GM21528 (cell line): ENCODE results near the gene ATP6V0A4.

ENCODE experiments used
- ATAC-seq: cut with Tn5 transposase; IDR thresholded peaks from one replicate; pipeline ENCODE4 v1.9.1; 2021; ENCODE audit warnings: mild to moderate bottlenecking, moderate library complexity; ENCODE audit not compliant: unreplicated experiment, low FRiP score

ATP6V0A4 gene

DNA sequence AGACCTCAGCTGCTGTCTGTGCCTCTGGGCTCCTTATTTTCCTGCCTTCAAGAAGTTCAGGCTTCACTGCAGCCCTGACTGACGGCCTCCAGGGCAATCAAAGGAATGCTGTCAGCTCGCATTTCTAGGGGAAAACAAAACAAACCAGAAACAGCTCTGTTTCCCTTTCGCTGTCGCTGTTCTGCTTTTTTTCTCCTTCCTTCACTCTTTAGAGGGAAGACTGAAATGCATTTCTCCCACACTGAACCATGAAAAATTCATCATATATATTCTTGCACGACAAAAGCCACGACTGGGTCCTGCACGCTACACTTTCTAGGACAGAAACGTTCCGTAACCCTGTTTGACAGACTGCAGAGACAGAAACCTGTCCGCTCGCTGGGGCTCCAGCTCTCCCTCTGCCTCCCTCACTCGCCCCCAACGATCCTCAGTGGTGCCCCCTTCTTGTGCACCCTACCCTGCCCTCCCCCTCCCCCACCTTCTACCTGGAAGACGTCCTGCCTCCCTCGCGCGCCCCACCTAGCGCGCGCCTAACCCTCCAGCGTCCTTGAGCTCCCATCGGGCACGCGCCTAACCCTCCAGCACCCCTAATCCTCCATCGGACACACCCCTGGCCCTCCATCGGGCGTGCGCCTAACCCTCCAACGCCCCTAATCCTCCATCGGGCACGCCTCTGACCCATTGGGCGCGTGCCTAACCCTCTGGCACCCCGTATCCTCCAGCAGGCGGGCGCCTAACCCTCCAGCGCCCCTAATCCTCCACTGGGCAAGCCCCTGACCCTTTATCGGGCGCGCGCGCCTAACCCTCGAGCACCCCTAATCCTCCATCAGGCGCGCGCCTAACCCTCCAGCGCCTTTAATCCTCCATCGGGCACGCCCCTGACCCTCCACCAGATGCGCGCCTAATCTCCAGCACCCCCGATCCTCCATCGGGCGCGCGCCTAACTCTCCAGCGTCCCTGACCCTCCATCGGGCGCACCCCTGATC lies 134.0 kb downstream of the ATP6V0A4 start:
- no peak for ATAC-seq

DNA sequence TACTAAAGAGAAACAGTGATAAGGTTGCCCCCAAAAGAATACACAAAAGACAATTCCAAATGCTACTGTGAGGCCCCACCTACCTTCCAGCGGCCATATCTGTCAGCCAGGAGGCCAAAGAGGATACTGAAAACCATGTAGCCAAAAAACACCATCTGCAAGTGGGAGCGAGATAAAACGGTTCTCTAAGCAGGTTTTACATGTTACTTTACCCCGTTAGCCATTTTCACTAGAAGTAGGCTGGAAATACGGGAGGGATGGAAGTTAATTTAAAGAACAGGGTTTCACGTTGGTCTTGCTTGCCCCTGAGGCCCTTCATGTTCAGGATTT lies 135.0 kb downstream of the ATP6V0A4 start:
- ATAC-seq = no peak

GRCh38 chr7:138662076-138662990 lies 135.7 kb downstream of the ATP6V0A4 start:
- ATAC-seq = no peak

GRCh38 chr7:138661069-138661635 lies 136.8 kb downstream of the ATP6V0A4 start:
- no peak for ATAC-seq

DNA sequence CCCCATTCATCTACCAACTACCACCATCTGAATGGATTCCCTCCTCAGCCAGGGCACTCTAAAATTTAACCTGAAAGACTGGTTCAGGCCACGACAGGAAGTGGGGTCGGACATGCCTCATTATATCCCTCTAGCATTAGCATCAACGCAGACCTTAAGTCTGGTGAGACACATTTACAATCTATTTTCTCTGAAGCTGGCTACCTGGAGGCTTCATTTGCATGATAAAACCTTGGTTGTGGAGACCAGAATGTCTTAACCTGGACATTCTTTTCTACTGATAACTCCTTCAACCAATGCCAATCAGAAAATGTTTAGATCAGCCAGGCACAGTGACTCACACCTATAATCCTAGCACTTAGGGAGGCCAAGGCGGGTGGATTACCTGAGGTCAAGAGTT lies 139.1 kb downstream of the ATP6V0A4 start:
- ATAC-seq = no peak

- ATAC-seq = no peak
Observed at GRCh38 chr7:138657854-138658386, 140.1 kb downstream of the ATP6V0A4 start.

DNA sequence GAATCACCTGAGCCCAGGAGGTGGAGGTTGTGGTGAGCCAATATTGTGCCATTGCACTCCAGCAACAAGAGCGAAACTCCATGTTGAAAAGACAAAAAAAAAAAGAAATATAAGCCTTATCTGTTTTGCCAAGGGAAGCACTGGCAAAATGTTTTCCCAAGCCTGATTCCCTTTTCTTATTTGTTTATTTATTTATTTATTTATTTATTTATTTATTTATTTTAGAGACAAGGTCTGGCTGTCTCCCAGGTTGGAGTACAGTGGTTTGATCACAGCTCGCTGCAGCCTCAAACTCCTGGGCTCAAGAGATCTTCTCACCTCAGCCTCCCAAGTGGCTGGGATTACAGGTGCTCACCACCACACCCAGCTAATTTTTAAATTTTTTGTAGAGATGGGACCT lies 141.0 kb downstream of the ATP6V0A4 start:
- no peak for ATAC-seq
